Measurements from ENCODE around the gene XYLT1.

DNA sequence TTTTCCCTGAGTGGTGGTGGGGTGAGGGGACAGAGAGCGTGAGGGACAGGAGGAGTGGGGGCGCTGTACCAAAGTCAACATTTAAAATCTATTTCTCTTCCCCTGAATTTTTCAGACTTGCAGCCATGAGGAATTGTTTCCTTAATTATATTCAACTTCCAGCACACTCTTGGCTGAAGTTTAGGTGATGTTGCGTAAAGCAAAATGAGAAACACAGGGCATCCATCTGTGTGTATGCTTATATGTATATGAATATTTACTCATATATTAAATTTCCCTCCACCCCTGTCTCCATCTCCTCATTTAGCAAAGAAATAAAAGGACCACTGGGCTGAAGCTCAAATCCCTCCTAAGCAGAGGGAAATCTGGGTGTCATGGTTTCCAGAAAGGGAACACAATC, 218.1 kb downstream of the XYLT1 start:
- TF ChIP-seq, protein P1, sequence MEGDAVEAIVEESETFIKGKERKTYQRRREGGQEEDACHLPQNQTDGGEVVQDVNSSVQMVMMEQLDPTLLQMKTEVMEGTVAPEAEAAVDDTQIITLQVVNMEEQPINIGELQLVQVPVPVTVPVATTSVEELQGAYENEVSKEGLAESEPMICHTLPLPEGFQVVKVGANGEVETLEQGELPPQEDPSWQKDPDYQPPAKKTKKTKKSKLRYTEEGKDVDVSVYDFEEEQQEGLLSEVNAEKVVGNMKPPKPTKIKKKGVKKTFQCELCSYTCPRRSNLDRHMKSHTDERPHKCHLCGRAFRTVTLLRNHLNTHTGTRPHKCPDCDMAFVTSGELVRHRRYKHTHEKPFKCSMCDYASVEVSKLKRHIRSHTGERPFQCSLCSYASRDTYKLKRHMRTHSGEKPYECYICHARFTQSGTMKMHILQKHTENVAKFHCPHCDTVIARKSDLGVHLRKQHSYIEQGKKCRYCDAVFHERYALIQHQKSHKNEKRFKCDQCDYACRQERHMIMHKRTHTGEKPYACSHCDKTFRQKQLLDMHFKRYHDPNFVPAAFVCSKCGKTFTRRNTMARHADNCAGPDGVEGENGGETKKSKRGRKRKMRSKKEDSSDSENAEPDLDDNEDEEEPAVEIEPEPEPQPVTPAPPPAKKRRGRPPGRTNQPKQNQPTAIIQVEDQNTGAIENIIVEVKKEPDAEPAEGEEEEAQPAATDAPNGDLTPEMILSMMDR (IDR thresholded peaks at IDR 0.05; ENCODE audit: low read depth, low read length): no peak
- TF ChIP-seq EZH2phosphoT487 (IDR thresholded peaks at IDR 0.05; ENCODE audit: low read depth): no peak

Data from OCI-LY3 (cell line).